Measurements from ENCODE around the gene PERCC1. TPM values are rescaled to one million over a fixed set of nuclear protein-coding genes. Genes with fewer than 3 reads are reported as not detected.
"Not testable (repeated sequence)": the region's sequence is repeated elsewhere in the genome, so short reads cannot be mapped to it uniquely, and the experiment has no call there.

Gene PERCC1
- total RNA-seq, 1 donor from 2014 or later: 0.27 TPM

DNA sequence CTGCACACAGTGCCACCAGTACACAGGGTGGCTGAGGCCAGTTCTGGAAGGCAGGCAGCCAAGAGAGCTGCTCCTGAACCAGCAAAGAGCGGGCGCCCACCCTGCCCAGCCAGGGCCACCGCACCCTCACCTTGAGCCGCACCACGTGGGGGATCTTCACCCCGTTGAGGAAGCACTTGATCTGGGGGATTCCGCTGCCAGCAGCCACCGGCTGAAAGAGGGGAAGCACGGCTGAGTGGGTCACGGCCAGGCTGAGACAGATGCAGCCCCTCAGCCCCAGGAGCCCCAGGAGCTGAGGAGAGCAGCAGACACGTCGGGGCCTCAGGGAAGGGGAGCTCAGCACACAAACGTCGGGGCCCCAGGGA is 28.1 kb downstream of the PERCC1 start:
- intact Hi-C loops (cut with micrococcal nuclease): no loop called here
- no peak for DNase-seq
- no peak for ATAC-seq

GRCh38 chr16:1459967-1460366 is 29.1 kb downstream of the PERCC1 start:
- no peak for ATAC-seq
- DNase-seq: no peak
- intact Hi-C loops (cut with micrococcal nuclease): no loop called here

DNA sequence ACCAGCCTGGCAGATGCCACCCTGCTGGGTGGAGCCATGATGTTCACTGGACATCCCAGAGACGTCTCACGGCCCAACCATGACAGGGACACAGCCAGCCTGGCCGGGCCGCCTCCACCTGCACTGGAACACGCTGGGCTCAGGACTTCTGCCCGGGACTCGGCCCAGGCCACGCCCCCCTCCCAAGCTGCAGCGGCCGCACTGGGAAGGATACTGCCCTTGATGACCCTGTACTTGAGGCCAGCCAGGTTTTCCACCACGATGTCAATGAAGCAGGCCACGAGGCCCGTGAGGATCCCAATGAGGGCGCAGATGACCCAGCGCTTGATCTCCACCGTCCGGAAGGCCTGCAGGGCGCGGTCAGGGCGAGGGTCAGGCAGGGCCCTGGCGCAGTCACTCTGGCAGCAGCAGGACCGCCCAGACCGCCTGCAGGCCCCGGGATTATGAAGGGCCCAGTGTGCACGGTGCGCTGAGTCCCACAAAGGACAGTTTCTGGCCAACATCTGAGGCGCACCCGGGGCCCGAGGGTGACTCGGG is 29.8 kb downstream of the PERCC1 start:
- no peak for ATAC-seq
- DNase-seq: no peak
- intact Hi-C loops (cut with micrococcal nuclease): no loop called here

DNA sequence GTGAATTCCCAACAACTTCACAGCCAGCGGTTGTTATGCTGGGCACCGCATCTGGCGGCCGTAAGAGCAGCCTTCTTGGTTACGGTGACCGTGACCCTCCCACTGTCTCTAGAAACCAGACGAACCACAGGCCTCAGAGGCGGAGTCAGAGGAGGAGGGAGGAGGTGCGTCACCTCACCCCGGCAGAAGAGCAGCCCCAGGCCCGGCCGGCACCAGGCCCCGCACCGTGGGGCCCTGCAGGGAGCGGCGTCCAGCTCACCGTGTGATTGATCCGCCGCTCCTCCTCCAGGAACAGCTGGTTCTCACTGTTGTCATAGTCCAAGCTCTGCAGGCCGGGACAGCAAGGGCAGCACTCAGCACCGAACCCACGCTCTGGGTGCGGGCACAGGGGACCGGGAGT is 30.3 kb downstream of the PERCC1 start:
- ATAC-seq (no peak), DNase-seq (no peak)
- intact Hi-C loops (cut with micrococcal nuclease): no loop called here

GRCh38 chr16:1464196-1464893 is 33.5 kb downstream of the PERCC1 start:
- intact Hi-C loops (cut with micrococcal nuclease): no loop called here
- no peak for ATAC-seq
- DNase-seq: no peak

DNA sequence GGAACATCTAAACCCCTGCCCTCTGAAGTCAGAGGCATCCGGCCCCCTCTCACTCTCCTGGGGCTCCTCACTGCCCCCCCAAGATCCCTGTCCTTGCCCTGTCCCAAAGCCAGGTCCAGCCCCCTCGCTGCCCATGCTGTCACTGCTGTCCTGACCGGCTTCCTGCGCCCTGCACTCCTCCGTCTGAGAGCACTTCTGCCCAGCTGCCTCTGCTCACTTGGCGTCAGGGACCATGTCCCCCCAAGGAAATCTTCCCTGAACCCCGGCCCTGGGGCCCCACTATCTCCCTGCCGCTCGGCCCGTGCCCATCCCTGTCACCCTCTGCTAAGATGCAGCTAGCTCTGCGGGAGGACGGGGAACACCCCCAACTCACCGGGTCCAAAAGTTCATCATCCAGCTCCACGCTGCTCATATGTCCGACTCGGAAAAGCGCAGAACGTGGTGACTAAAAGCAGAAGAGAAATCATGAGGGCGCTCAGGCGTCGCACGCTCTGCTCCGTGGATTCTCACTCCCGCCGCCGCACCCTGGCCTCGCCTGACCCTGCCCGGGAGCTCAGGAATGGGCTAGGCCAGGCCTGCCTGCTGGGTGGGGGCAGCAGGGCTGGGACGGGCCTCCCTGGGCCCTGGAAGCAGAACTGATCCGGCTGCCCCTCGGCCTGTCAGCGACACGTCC is 34.2 kb downstream of the PERCC1 start:
- intact Hi-C loops (cut with micrococcal nuclease): no loop called here
- DNase-seq: peak; percentile 16
- ATAC-seq: no peak

GRCh38 chr16:1465567-1465915 is 34.7 kb downstream of the PERCC1 start:
- intact Hi-C loops (cut with micrococcal nuclease): no loop called here
- ATAC-seq: no peak
- peak; percentile 8 for DNase-seq

- ATAC-seq (no peak), DNase-seq (peak; percentile 18)
- intact Hi-C loops (cut with micrococcal nuclease): no loop called here
These were observed 35.2 kb downstream of the PERCC1 start for GRCh38 chr16:1466054-1466453.

GRCh38 chr16:1466968-1467521 is 36.2 kb downstream of the PERCC1 start:
- peak; percentile 65 for ATAC-seq
- peak; percentile 45 for DNase-seq

DNA sequence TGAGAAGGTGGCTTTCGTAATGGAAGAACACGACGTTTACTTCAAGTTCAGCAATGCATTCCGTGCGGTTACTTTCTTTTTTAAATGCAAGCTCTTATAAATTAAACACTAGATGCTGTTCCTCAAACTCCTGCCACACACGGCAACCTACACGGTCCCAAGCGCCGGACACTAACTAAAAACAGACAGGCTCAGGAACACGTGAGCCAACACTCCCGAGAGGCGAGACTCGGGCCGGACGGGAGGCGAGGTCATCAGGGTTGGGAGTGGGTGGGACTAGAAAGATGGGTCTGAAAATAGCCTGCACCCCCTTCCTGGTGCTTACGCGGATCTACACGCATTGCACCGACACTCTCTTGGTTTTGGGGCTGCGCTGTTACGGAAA is 37.5 kb downstream of the PERCC1 start:
- peak; percentile 13 for DNase-seq
- intact Hi-C loops (cut with micrococcal nuclease): no loop called here
- ATAC-seq: no peak

More at GRCh38 chr16:1466968-1467521, 36.2 kb downstream of the PERCC1 start:
- intact Hi-C loops (cut with micrococcal nuclease): no loop called here

GRCh38 chr16:1469141-1469540 is 38.3 kb downstream of the PERCC1 start:
- intact Hi-C loops (cut with micrococcal nuclease); ATAC-seq; DNase-seq: not testable (repeated sequence)

- intact Hi-C loops (cut with micrococcal nuclease): no loop called here
- DNase-seq (peak; percentile 29), ATAC-seq (no peak)
These were observed 38.9 kb downstream of the PERCC1 start for GRCh38 chr16:1469693-1470201.

GRCh38 chr16:1470481-1471251 is 39.8 kb downstream of the PERCC1 start:
- DNase-seq (peak; percentile 49), ATAC-seq (no peak)
- intact Hi-C loops (cut with micrococcal nuclease): no loop called here

DNA sequence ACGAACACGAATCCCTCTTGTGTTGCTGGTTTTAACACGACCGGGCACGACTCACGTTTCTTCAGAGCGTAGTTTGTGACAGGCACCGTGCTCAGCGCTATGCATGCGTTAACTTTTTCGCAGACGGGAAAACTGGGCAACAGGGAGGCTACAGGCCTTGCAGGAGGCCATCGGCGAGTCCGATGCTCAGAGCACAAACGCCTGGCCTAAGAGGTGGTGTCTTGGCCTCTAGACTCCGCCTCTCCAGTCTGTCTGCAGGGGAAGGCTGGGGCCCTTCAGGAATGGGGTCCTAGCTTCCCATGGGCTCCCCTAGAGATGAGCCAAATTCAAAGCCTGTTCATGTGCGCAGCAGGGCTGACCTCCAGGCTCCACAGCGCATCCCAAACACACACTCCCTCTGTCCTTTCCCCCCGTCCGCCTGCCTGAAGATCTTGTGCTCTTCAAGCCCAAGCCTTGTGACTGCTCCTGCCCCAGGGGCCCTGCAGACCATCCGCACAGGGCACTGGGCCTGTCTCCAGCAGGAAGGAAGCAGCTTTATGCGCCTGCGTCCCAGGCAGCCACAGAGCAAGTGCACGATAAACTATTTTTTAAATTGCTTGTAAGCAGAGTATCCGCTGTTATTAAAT is 40.8 kb downstream of the PERCC1 start:
- no peak for ATAC-seq
- intact Hi-C loops (cut with micrococcal nuclease): no loop called here
- no peak for DNase-seq

- no peak for ATAC-seq
- DNase-seq: no peak
- intact Hi-C loops (cut with micrococcal nuclease): no loop called here
These were observed 42.1 kb downstream of the PERCC1 start for GRCh38 chr16:1472974-1473373.

DNA sequence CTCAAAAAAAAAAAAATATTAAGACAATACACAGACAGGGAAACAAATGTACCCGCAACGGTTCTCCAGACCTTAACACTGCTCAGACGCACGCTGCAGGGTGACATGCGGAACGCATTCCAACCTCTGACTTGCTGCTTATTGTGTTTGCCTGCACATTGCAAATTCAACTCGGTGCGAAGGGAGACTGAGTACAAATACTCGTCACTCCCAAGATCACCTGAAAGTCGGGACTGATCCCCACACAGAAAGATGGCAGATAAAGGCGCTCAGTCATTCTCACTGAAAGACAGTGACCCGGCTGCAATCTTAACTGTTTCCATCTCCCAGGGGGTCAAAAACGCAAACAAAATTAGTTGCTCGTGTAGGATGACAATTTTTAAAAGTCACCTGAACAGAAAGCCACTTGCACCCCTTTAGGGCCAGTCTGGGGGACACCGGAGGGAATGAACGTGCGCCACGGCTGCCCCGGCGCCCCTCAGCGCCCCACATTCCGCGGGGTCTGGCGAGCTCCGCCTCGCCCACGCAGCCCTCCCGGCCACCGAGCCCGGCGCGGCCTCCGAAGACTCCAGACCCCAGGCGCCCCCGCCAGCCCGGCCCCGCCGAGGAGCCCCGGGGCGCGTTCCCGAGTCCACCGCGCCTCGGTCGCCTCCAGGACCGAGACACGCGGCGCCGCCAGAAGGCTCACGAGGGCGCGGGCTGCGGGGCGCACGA is 43.4 kb downstream of the PERCC1 start:
- intact Hi-C loops (cut with micrococcal nuclease): no loop called here
- DNase-seq: peak; percentile 32
- ATAC-seq: no peak

- DNase-seq: peak; percentile 97
- ATAC-seq: peak; percentile 98
- intact Hi-C loops (cut with micrococcal nuclease): no loop called here
These were observed 44.1 kb downstream of the PERCC1 start, which contains the start of gene CLCN7 for GRCh38 chr16:1474796-1475551. CLCN7 (minus strand) TSS chr16:1475028; CDS start chr16:1474974, 54 bp downstream.
